Limb (tissue), 2 donors: Measurements from ENCODE around the gene CD300H.

Experiments used
- DNase-seq, 2 donors: peaks; one replicate each; pipeline ENCODE4 v3.0.0-alpha.2; 2016; ENCODE audit errors: extremely low spot score in 2 of 2

The CD300H gene

GRCh38 chr17:74550602-74551001, 16.7 kb downstream of the CD300H start:
- DNase-seq: no peak

- no peak for DNase-seq
These were observed 18.0 kb downstream of the CD300H start for GRCh38 chr17:74549343-74549742.

GRCh38 chr17:74547736-74548135, 19.6 kb downstream of the CD300H start:
- DNase-seq: no peak

- no peak for DNase-seq
These were observed 20.0 kb downstream of the CD300H start for GRCh38 chr17:74547264-74547663.

- DNase-seq: no peak
These were observed 20.7 kb downstream of the CD300H start for GRCh38 chr17:74546586-74546985.

- no peak for DNase-seq
These were observed 21.5 kb downstream of the CD300H start, which contains the start of gene CD300C for GRCh38 chr17:74545843-74546230. Gene CD300C, minus strand, starts transcription at chr17:74546115. Its CDS starts 333 bp downstream, at chr17:74545782.

- no peak for DNase-seq
These were observed 22.1 kb downstream of the CD300H start for GRCh38 chr17:74544991-74545842.

- no peak for DNase-seq
These were observed 23.2 kb downstream of the CD300H start for GRCh38 chr17:74543891-74544760.

GRCh38 chr17:74543406-74543805, 23.9 kb downstream of the CD300H start:
- no peak for DNase-seq

- no peak for DNase-seq
These were observed 24.5 kb downstream of the CD300H start for GRCh38 chr17:74542727-74543383.

GRCh38 chr17:74542166-74542565, 25.1 kb downstream of the CD300H start:
- no peak for DNase-seq

GRCh38 chr17:74541176-74542111, 25.9 kb downstream of the CD300H start:
- DNase-seq: no peak

GRCh38 chr17:74539281-74539820, 28.0 kb downstream of the CD300H start:
- DNase-seq: no peak

GRCh38 chr17:74536890-74537289, 30.4 kb downstream of the CD300H start:
- no peak for DNase-seq

- no peak for DNase-seq
These were observed 35.2 kb downstream of the CD300H start for GRCh38 chr17:74532115-74532514.

- DNase-seq: no peak
These were observed 36.0 kb downstream of the CD300H start, which contains the start of gene CD300LB for GRCh38 chr17:74531231-74531761. Gene CD300LB, minus strand, starts transcription at chr17:74531475. Its CDS starts 125 bp downstream, at chr17:74531350.

- no peak for DNase-seq
These were observed 36.5 kb downstream of the CD300H start for GRCh38 chr17:74530831-74531150.

GRCh38 chr17:74529243-74529642, 38.1 kb downstream of the CD300H start:
- no peak for DNase-seq

- peak in 1 of 2 donors; percentile 5 for DNase-seq
These were observed 38.7 kb downstream of the CD300H start for GRCh38 chr17:74528491-74529199.

- no peak for DNase-seq
These were observed 39.6 kb downstream of the CD300H start for GRCh38 chr17:74527756-74528155.
